ENCODE measurements around the gene TCF20.

TCF20 gene

DNA sequence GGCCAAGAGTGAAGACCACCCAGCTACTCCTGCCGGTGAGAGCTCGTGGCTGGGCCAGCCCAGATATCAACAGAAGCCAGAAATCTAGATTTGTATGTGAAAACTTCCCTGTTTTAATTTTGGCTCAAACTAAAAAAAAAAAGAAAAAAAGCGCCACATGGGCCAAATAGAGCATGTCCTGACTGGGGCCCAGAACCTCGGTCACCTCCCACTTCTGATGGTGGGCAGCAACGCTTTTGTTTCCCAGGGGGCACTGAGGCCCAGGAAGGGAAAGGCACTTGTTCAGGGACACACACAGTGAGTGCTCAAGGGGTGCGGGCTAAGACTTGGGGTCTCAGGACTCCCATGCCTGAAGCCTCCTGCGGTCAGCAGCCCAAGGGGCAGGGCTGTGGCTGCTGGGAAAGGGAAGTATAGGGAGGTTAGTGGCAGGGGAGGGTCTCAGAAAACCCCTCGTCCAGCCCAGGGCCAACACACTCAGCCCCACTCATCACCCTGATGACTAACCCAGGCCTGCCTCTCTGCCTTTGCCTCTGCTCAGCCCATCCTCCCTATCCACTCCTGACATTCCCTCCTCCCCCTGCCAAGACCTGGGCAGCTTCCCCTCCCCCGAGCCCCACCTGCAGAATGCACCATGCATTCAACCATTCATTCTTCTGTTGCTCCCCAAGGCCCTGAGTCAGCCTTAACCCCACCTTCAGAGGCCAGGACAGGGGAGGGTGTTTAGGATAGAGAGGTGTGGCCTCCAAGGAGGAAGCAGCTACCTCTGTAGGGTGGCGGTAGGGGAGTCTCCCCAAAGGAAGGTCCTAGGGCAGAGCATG lies 30.0 kb upstream of the TCF20 start:
- in situ Hi-C loops (cut with HindIII; ENCODE audit: low sequenced_read_pairs): no loop called here
- no peak for DNase-seq (ENCODE audit: low read depth)
- TF ChIP-seq, protein P1, sequence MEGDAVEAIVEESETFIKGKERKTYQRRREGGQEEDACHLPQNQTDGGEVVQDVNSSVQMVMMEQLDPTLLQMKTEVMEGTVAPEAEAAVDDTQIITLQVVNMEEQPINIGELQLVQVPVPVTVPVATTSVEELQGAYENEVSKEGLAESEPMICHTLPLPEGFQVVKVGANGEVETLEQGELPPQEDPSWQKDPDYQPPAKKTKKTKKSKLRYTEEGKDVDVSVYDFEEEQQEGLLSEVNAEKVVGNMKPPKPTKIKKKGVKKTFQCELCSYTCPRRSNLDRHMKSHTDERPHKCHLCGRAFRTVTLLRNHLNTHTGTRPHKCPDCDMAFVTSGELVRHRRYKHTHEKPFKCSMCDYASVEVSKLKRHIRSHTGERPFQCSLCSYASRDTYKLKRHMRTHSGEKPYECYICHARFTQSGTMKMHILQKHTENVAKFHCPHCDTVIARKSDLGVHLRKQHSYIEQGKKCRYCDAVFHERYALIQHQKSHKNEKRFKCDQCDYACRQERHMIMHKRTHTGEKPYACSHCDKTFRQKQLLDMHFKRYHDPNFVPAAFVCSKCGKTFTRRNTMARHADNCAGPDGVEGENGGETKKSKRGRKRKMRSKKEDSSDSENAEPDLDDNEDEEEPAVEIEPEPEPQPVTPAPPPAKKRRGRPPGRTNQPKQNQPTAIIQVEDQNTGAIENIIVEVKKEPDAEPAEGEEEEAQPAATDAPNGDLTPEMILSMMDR (IDR thresholded peaks at IDR 0.05; ENCODE audit: low read depth, low read length, missing control alignments): no peak
- H3K4me3 ChIP-seq (ENCODE audit: low read depth, low read length): no peak overlapping the region

GRCh38 chr22:42299586-42300258 lies 29.3 kb upstream of the TCF20 start:
- H3K4me3 ChIP-seq (ENCODE audit: low read depth, low read length): no peak overlapping the region
- no peak for DNase-seq (ENCODE audit: low read depth)
- TF ChIP-seq, protein P1 (IDR thresholded peaks at IDR 0.05; ENCODE audit: low read depth, low read length, missing control alignments): no peak
- in situ Hi-C loops (cut with HindIII; ENCODE audit: low sequenced_read_pairs): no loop called here

DNA sequence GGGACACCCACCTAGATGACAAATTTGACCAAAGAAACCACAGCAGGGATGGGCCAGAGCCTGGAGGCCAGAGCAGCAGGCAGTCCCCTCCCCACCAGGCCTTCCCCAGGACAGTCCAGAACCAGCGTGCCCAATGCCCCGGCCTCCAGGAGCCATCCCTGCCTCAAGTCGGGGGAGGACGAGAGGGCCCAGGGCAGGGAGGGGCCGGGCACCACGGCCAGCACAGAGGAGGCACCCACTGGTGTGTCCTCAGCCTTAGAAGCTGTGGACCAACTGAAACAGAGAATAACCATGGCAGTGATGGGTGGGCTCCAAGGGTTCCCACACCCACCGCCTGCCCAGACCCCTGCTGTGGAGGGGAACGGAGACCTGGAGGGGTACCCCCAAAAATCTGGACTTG lies 28.3 kb upstream of the TCF20 start:
- in situ Hi-C loops (cut with HindIII; ENCODE audit: low sequenced_read_pairs): no loop called here
- TF ChIP-seq, protein P1 (IDR thresholded peaks at IDR 0.05; ENCODE audit: low read depth, low read length, missing control alignments): no peak
- H3K4me3 ChIP-seq (ENCODE audit: low read depth, low read length): no peak overlapping the region
- no peak for DNase-seq (ENCODE audit: low read depth)

GRCh38 chr22:42297778-42298177 lies 27.3 kb upstream of the TCF20 start:
- H3K4me3 ChIP-seq (ENCODE audit: low read depth, low read length): no peak overlapping the region
- TF ChIP-seq, protein P1 (IDR thresholded peaks at IDR 0.05; ENCODE audit: low read depth, low read length, missing control alignments): no peak
- DNase-seq (ENCODE audit: low read depth): no peak
- in situ Hi-C loops (cut with HindIII; ENCODE audit: low sequenced_read_pairs): no loop called here

DNA sequence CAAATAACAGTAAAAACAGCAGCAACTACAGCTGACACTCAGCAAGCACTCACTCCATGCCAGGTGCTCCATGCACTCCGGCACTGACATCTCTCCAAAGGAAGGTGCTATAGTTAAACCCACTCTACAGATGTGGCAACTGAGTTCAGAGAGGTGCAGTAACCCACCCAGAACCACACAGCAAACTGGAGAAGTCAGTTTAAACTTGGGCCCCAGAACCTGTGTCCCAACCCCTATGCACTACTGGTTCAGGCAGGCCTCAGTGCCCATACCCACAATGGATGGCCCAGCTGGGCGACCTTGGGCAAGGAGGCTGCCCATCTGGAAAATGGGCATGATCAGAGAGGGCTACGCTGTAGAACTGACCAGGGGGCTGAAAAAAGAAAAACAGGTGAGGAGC lies 26.4 kb upstream of the TCF20 start:
- no peak overlapping the region for H3K4me3 ChIP-seq (ENCODE audit: low read depth, low read length)
- in situ Hi-C loops (cut with HindIII; ENCODE audit: low sequenced_read_pairs): no loop called here
- TF ChIP-seq, protein P1 (IDR thresholded peaks at IDR 0.05; ENCODE audit: low read depth, low read length, missing control alignments): no peak
- no peak for DNase-seq (ENCODE audit: low read depth)

DNA sequence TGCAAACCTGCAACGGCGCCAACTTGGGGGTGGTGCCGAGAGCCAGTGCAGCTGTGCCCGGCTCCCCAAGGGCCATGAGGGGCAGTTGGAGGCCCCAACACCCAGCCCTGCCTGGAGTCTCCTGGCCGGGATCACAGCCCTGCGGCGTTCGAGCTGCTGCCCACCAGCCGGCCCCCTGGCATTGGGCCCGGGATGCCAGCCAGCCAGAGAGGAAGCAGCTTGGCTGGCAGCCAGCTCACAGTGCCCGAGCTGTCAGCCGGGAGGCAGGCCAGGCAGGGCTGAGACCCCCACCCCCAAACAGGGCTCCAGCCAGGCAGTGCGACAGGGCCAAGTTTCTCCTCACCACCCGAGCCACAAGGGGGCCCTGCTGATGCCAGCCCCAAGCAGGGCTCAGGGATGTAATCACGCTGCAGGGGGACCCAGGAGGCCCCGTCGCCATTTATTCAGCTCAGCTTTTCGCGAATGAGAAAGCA lies 26.0 kb upstream of the TCF20 start:
- in situ Hi-C loops (cut with HindIII; ENCODE audit: low sequenced_read_pairs): no loop called here
- TF ChIP-seq, protein P1 (IDR thresholded peaks at IDR 0.05; ENCODE audit: low read depth, low read length, missing control alignments): peak; percentile 25
- no peak overlapping the region for H3K4me3 ChIP-seq (ENCODE audit: low read depth, low read length)
- DNase-seq (ENCODE audit: low read depth): no peak

Data from astrocyte of the cerebellum (primary cell).